HG03354 (cell line): ENCODE results near the gene ZNF74.

Experiments
- ATAC-seq: cut with Tn5 transposase; IDR thresholded peaks from one replicate; pipeline ENCODE4 v1.9.1; 2021; ENCODE audit warnings: mild to moderate bottlenecking; ENCODE audit not compliant: unreplicated experiment, poor library complexity, severe bottlenecking

The ZNF74 gene

DNA sequence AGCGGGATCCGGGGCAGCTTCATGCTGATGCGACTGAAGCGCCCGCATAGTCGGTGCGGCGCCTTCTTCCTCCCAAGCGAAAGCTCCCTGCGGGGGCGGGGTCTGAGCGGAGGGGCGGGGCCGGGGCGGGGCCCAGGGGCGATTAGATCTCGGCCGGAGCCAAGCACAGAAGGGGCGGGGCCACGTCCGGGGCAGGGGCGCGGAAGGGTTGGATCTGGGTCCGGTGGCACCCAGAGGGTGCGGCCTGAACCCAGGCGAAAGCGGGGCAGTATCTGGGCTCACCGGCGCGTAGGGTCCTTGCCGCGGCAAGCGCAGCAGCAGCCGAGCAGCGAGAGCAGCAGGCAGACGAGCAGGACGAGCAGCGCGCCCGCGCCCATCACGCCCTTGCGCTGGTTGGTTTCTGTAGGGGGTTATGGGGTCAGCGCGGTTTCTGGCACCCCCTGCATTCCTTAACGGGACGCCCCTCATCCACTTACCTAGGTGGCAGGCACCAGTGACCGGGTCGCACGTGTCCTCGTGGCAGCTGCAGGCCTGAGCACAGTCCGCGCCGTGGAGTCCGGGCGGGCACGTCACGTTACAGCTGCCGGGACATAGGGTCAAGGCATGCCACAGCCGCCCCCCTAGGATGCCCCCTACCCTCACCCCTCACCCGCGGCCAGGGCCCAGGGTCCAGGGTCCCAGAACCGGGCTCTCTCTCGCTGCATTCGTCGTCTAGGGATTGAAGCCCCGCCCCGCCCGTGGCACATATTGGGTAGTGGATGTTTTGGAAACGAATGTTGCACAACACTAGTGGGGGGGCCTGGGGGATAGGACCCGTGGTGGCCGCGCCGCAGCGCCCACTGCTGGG lies 35.5 kb downstream of the ZNF74 start:
- no peak for ATAC-seq

DNA sequence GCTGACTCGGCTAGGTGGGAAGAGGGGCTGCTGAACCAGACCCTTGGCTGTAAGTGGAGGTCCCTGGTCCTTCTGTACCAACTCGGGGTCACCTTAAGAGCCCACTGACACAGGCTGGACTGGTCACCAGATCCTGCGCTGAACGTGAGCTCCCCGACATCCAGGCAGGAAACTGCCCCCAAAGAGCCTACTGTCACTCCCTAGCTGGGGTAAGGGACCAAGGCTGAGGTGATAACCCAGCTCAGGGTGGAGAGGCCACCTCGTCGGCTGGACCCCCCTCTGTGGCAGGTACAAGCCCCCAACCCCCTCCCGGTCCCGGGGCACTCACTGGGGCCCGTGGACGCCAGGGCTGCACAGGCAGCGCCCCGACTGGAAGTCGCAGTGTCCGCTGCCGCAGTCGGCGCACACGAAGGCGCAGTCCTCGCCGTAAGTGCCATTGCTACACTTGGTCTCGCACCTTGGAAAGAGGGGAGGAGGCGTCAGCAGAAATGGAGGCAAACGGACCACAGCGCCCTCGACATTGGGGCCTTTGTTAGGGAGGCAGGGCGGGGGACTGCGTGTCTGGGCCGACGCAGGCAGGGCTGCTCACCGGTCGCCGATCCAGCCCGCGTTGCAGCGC lies 36.3 kb downstream of the ZNF74 start:
- no peak for ATAC-seq

GRCh38 chr22:20430720-20431510 lies 37.0 kb downstream of the ZNF74 start:
- no peak for ATAC-seq

GRCh38 chr22:20431511-20432192 lies 37.7 kb downstream of the ZNF74 start:
- no peak for ATAC-seq

- ATAC-seq = no peak
Measured at GRCh38 chr22:20432244-20432686, 38.3 kb downstream of the ZNF74 start.

DNA sequence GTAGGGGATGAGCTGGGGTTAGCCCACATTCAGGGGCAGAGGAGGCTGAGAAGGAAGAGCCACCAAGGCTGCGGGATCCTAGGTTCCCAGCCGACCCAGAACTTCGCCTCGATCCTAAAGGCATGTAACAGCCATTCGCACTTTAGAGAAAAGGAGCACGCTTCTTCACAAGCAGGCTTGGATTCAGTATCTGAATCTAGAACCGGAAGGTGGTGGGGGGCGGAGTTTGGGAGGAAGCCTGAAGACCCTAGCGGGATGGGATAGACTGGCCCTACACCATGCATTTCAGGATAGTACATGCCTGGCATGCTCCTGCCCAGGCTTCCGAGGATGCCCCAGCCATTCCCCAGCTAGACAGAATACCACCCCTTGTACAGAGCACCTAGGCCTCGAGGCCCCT lies 39.2 kb downstream of the ZNF74 start:
- ATAC-seq = no peak

- no peak for ATAC-seq
Measured at GRCh38 chr22:20433686-20434241, 39.8 kb downstream of the ZNF74 start.

GRCh38 chr22:20434264-20434751 lies 40.4 kb downstream of the ZNF74 start:
- ATAC-seq = no peak

DNA sequence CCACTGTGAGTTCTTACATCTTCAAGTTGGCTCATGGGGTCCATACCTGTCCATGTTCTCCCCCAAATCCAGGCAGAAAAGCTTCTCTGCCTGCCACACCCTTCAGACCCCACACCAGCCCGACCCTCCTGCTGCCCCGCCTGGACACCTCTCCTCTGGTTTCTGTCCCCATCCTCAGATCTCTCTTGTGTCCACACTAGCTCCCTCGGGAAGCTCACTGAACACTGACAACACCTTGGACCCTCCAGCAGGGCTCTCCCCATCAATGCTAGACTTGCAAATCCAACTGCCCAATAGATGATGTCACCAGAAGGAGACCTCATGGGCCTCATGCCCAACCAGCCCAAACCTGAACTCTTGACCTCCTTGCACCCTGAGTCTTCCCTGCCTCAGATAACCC lies 40.8 kb downstream of the ZNF74 start:
- ATAC-seq = no peak

- ATAC-seq = no peak
Measured at GRCh38 chr22:20435436-20436306, 41.7 kb downstream of the ZNF74 start.

DNA sequence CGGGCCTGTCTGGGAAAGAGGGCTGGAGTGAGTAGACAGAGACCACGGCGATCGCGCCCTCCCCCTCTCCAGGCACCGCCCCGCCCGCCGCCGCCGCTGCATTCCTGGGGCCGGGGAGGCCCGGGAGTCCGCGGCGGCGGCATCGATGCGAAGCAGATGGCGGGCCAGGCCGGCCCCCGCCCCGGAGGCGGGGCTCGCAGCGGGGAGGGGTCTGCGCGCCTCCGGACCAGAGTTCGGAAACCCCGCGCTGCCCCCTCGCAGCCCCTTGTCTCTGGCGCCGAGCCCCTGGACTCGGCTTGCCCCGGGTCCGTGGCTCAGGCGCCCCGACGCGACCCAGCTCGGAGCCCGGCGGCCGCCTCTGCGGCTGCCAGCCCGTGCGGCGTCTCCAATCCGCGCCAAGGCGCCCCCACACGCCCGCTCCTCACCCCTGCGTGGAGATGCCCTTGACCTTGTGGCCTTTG lies 42.4 kb downstream of the ZNF74 start:
- ATAC-seq = no peak

DNA sequence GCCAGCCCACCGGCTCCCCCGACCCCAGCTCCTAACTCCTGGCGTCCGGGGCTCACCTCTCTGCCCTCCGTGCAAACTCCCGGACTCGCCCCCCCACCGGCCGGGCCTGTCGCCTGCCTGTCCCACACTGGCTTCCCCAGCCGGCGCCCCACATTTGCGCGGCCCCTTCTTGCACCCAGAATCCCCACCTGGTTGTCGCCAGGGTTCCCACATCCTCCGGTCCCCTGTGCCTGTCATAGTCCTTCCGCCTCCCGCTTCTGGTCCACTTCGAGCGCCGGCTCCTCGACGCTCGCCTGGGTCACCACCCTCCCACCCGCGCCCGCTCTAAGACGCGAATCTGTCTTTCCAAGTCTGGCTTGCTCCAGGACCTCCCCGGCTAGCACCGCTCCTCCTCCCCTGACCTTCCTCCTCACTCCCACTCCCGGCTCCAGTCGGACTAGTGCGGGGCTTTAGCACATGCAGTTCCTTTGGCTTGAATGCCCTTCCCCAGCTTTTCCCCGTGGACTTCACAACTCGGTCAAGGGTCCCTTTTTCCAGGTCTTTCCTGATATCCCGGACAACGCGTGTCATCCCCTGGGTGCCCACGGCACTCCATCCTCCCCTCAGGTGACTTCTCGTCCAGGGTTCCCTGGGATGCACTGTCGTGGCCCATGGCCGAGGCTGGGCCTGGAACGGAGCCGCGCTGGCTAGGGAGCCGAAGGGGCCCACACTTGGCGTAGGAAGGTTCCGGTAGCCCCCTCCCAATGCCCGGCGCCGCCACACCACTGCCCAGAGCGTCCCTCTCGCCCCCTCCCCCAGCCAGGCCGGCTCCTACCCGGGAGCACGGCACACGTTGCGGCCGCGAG lies 43.0 kb downstream of the ZNF74 start:
- no peak for ATAC-seq

DNA sequence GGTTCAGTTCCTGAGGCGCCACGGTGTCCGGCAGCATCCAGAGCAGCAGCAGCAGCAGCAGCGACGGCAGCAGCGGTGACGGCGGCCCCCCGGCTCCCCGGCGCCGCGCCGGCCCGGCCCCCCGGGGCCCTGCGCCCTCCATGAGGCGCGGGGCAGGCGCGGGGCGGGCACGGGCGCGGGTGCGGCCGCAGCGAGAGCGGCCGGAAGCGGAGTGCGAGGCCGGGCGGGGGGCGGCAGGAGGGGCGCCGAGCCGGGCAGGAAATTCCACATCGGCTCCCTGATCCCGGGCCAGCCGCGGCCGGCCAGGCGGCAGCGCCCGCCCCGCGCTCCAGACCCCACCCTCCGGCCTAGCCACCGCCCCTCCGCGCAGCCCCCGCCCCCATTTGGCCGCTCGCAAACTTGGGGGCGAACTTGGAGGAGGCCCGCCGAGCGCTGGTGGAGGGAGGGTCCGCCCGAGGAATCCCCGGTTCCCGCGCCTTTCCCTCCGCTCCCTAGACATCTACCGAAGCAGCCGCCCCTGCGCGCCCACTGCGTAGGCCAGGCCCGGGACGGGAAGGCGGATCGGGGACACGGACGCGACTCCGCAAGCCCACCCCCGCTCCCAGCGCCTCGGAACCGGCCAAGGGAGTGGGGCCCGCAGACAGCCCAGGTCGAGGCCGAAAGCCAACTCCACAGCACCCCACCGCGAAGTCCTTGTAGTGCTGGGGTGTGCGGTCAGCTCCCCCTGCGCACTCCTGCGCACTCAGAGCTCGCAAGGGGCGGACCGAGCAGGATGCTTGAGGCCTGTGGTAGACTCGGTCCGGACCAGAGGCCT lies 43.9 kb downstream of the ZNF74 start, which contains the start of gene SCARF2:
Gene SCARF2 (minus strand): TSS at position 213 of the 814 bp plus-strand sequence. CDS start 71 bp downstream, at position 142.
- no peak for ATAC-seq

GRCh38 chr22:20438427-20438677 lies 44.4 kb downstream of the ZNF74 start:
- ATAC-seq = no peak

GRCh38 chr22:20438678-20439492 lies 44.9 kb downstream of the ZNF74 start:
- no peak for ATAC-seq

GRCh38 chr22:20439556-20439927 lies 45.6 kb downstream of the ZNF74 start:
- ATAC-seq = no peak
